ENCODE results near the gene SLC3A2. TPM values are rescaled to one million over a fixed set of nuclear protein-coding genes. Genes with fewer than 3 reads are reported as not detected.
A peak's percentile ranks its signal among the peaks of the same experiment; 100 is the strongest.

SLC3A2 gene
- total and polyA plus RNA-seq, 2 of the 13 experiments (the other 11 are each of a cell fraction or from before 2014, with no cell fraction given) = 213 to 226 TPM

GRCh38 chr11:62839050-62839945 is 41.4 kb upstream of the SLC3A2 start, which contains the start of gene WDR74 (continued):
- TF ChIP-seq ZNF776 (CRISPR knock-in tag; IDR thresholded peaks at IDR 0.05) (0 out of 2 replicates have a peak, but pooled peaks have one; percentile 64), STAT6 (CRISPR knock-in tag; IDR thresholded peaks at IDR 0.05; ENCODE audit: borderline replicate concordance) (no peak), ZNF891 (CRISPR knock-in tag; IDR thresholded peaks at IDR 0.05) (peak; percentile 89; the same call in 1 of the 2 replicates), ETV5 (CRISPR knock-in tag; IDR thresholded peaks at IDR 0.05; ENCODE audit: borderline replicate concordance) (peak; percentile 89), ZNF124 (CRISPR knock-in tag; IDR thresholded peaks at IDR 0.05) (peak; percentile 89; the same call in 1 of the 2 replicates), ZNF280B (CRISPR knock-in tag; IDR thresholded peaks at IDR 0.05; ENCODE audit: borderline replicate concordance) (peak; percentile 86), FOXA1 (IDR thresholded peaks at IDR 0.05) (no peak), FOXA1 (CRISPR knock-in tag; IDR thresholded peaks at IDR 0.05) (peak; percentile 40), ZNF256 (CRISPR knock-in tag; conservative IDR thresholded peaks at IDR 0.05) (0 out of 2 replicates have a peak, but pooled peaks have one; percentile 23), ZNF432 (CRISPR knock-in tag; IDR thresholded peaks at IDR 0.05; ENCODE audit: borderline replicate concordance) (no peak), TFDP1 (CRISPR knock-in tag; IDR thresholded peaks at IDR 0.05; ENCODE audit: borderline replicate concordance) (peak; percentile 81; the same call in 1 of the 2 replicates), ZNF326 (CRISPR knock-in tag; IDR thresholded peaks at IDR 0.05; ENCODE audit: borderline replicate concordance) (no peak), SIX4 (CRISPR knock-in tag; IDR thresholded peaks at IDR 0.05) (peak; percentile 59; the same call in 1 of the 2 replicates), KDM5A (IDR thresholded peaks at IDR 0.05; ENCODE audit: borderline replicate concordance, low read length) (peak; percentile 96), ZNF768 (CRISPR knock-in tag; IDR thresholded peaks at IDR 0.05) (peak; percentile 76), ATF5 (CRISPR knock-in tag; IDR thresholded peaks at IDR 0.05; ENCODE audit: low read depth) (no peak), ZNF280D (CRISPR knock-in tag; IDR thresholded peaks at IDR 0.05) (no peak), MATR3 (CRISPR knock-in tag; IDR thresholded peaks at IDR 0.05) (no peak), ZNF672 (CRISPR knock-in tag; IDR thresholded peaks at IDR 0.05) (0 out of 2 replicates have a peak, but pooled peaks have one; percentile 49), ZNF10 (CRISPR knock-in tag; IDR thresholded peaks at IDR 0.05; ENCODE audit: borderline replicate concordance, low read depth) (no peak)
